HG03457 (cell line): ENCODE measurements around the gene MME.

ENCODE experiments used
- ATAC-seq: cut with Tn5 transposase; IDR thresholded peaks from one replicate; pipeline ENCODE4 v1.9.1; 2021; ENCODE audit warnings: moderate number of reproducible peaks; ENCODE audit not compliant: unreplicated experiment

The MME gene

GRCh38 chr3:155229086-155229485 lies 149.0 kb downstream of the MME start:
- no peak for ATAC-seq

GRCh38 chr3:155230382-155230781 lies 150.3 kb downstream of the MME start:
- ATAC-seq = no peak

GRCh38 chr3:155231792-155232191 lies 151.7 kb downstream of the MME start:
- ATAC-seq = peak; percentile 65

GRCh38 chr3:155232605-155233004 lies 152.5 kb downstream of the MME start:
- peak; percentile 46 for ATAC-seq

GRCh38 chr3:155233213-155233612 lies 153.1 kb downstream of the MME start:
- ATAC-seq = no peak
